Activated naive CD8-positive, alpha-beta T cell treated with anti-CD3 and anti-CD28 coated beads, Interleukin-2, amount 10 ng/mL, durations not matched to agents 7 days and 5 days (primary cell): ENCODE results near the gene ZNF770. TPM values are rescaled to one million over a fixed set of nuclear protein-coding genes. Genes with fewer than 3 reads are reported as not detected.

Source experiments
- ATAC-seq: fragments of 150-1000 bp; cut with Tn5 transposase; one replicate; pipeline ENCODE4 v1.10.0; 2021; ENCODE audit warnings: low read depth, moderate library complexity
- POLR2A ChIA-PET: fragments of 350-600 bp; sonication (Branson Sonifier 250); formaldehyde crosslinking; loops from one replicate; lab custom pipeline; 2021; ENCODE audit warnings: antibody characterized with exemption; lab: Charles Lee
- DNase-seq: peaks from one replicate; pipeline ENCODE4 v3.0.0; 2021
- H3K27ac Mint-ChIP-seq: one replicate; pipeline ENCODE4 v1.8.0; 2022; ENCODE audit warnings: mild to moderate bottlenecking, mixed read lengths
- H3K27me3 Mint-ChIP-seq: one replicate; pipeline ENCODE4 v1.8.0; 2022; ENCODE audit warnings: mild to moderate bottlenecking, moderate library complexity, mixed read lengths
- H3K36me3 Mint-ChIP-seq: one replicate; pipeline ENCODE4 v1.8.0; 2021; ENCODE audit warnings: mild to moderate bottlenecking, mixed read lengths
- H3K4me1 Mint-ChIP-seq: one replicate; pipeline ENCODE4 v1.8.0; 2021; ENCODE audit warnings: mixed read lengths
- H3K4me3 Mint-ChIP-seq: one replicate; pipeline ENCODE4 v1.8.0; 2022; ENCODE audit warnings: mild to moderate bottlenecking, moderate library complexity, mixed read lengths
- H3K9me3 Mint-ChIP-seq: one replicate; pipeline ENCODE4 v1.8.0; 2021; ENCODE audit warnings: mixed read lengths
- total RNA-seq, 2 experiments: library from RNA; stranded (reverse); gene quantifications; one replicate each; pipeline ENCODE4 v1.2.3, GENCODE V29; 2021

The ZNF770 gene, protein sequence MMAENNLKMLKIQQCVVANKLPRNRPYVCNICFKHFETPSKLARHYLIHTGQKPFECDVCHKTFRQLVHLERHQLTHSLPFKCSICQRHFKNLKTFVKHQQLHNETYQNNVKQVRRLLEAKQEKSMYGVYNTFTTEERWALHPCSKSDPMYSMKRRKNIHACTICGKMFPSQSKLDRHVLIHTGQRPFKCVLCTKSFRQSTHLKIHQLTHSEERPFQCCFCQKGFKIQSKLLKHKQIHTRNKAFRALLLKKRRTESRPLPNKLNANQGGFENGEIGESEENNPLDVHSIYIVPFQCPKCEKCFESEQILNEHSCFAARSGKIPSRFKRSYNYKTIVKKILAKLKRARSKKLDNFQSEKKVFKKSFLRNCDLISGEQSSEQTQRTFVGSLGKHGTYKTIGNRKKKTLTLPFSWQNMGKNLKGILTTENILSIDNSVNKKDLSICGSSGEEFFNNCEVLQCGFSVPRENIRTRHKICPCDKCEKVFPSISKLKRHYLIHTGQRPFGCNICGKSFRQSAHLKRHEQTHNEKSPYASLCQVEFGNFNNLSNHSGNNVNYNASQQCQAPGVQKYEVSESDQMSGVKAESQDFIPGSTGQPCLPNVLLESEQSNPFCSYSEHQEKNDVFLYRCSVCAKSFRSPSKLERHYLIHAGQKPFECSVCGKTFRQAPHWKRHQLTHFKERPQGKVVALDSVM
- total RNA-seq = 10 to 100 TPM; 43.3 to 50.2 TPM

DNA sequence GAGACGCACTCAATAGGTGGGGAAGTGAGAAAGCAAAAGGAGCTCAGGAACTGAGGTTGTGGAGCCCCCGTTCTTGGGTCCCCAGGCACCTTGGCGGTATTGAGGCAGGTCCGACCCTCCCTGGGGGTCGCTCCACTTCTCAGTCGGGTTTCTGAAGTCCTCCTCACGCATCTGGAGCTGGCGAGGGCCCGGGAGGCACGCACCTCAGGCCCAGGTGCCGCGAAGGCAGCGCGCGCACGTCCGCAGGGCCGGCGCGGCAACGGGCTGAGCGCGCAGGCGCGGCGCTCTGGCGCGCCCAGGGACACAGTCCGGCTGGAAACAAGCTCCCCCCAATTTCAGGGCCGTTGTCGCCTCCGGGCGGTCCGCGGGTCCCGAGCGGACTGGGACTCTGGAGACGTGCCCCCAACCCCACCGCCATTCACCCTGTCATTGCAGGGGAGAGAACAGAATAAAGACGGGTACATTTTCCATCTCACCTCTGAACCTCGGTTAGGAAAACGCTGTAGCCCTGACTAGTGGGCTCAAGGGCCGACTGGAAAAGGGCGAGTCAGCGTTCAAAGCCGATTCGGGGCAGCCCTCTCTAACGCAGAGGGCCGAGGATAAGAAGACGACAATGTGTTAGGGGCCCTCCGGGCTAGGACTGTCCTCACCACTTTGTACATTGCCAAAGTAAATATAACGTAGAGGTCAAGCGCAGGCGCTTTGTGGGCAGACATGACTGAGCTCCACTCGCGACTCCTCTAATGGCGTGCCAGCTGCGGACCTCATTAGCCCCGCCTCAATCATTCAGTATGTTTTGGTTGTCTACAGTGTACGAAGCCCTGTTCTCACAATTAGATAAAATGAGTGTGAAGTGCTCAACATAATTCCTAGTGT is at the start of gene ZNF770:
TSS of gene ZNF770 (minus strand) at position 261 of the 876 bp plus-strand sequence. CDS start 4,853 bp downstream, outside the sequence.
- H3K9me3 Mint-ChIP-seq = no peaks in the 10 kb centered on the region
- peak; percentile 92 for DNase-seq
- H3K27me3 Mint-ChIP-seq = no peaks in the 10 kb centered on the region
- peak within 1 kb of the TSS; percentile 95 for H3K27ac Mint-ChIP-seq
- H3K4me1 Mint-ChIP-seq = peaks cover 25% of the 10 kb centered on the region
- peak within 1 kb of the TSS; percentile 94 for H3K4me3 Mint-ChIP-seq
- POLR2A ChIA-PET = interaction anchor here (0.7 to 3.3 kb wide), 11 partner anchors 12 to 886 kb away, joined by 3 to 85 read pairs (median 5); partner anchors contain the start of genes AQR, DPH6, EMC7 and KATNBL1
- peak; percentile 89 for ATAC-seq
- peaks cover 11% of the 10 kb centered on the region for H3K36me3 Mint-ChIP-seq

DNA sequence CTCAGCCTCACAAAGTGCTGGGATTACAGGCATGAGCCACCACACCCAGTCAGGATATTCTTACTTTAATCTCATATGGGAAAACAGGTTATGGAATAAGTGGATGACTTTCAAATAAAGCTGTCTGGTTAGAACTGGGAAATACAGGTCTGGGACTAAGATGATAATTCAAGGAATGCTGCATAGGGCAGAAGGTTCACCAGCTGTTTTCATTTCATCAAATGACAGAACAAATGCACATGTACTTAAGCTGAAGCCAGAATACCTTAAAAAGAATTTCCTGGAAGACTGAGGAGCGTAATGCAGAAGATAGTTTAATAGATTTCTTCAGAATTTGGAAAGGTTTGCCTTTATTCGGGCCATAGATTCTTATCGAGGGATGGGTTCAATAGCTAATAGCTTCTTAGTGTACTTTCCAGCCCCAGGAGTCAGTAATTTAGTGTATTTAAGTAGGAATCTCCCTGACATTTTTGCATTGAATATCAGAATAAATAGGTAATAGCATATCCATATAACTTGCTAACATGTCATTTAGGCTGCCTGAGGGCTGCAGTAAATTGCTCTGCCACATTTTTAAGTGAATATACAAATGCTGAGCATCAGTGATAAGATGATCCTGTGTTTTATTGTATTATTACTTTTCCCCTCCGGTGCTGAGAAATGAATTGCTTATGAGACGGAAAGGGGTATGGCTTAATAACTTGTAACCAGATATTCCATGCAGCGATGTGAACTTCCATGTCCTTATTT is 40.3 kb upstream of the ZNF770 start:
- Mint-ChIP-seq H3K27ac (no peak overlapping the region), H3K36me3 (no peaks in the 10 kb centered on the region), H3K27me3 (peaks cover 6% of the 10 kb centered on the region), H3K4me1 (no peaks in the 10 kb centered on the region), H3K9me3 (no peaks in the 10 kb centered on the region), H3K4me3 (no peak overlapping the region)
- POLR2A ChIA-PET = no interaction called here
- ATAC-seq = no peak
- DNase-seq = no peak

DNA sequence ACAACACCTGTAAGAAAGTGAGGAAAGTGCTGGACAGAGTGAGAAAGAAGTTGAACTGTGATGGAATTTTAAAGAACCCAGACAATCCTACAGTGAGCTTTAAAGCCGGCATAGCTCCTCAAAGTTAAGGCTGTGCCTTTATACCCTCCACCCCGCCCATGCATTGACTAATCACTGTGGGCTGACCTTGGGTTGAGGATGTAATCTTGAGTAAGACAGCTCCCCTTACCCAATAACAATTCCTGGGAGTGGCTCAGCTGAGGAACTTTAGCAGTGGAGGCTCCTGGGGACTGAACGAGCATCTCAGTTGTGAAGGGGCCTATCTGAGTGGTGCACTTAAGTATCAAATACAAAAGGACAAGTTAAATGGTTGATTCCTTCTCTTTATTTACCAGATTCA is 35.7 kb upstream of the ZNF770 start:
- ATAC-seq (no peak), DNase-seq (no peak)
- H3K4me3 Mint-ChIP-seq = no peak overlapping the region
- POLR2A ChIA-PET = no interaction called here
- no peak overlapping the region for H3K27ac Mint-ChIP-seq
- H3K9me3 Mint-ChIP-seq = no peaks in the 10 kb centered on the region
- H3K4me1 Mint-ChIP-seq = peaks cover 3% of the 10 kb centered on the region
- no peaks in the 10 kb centered on the region for H3K36me3 Mint-ChIP-seq
- peaks cover 1% of the 10 kb centered on the region for H3K27me3 Mint-ChIP-seq

DNA sequence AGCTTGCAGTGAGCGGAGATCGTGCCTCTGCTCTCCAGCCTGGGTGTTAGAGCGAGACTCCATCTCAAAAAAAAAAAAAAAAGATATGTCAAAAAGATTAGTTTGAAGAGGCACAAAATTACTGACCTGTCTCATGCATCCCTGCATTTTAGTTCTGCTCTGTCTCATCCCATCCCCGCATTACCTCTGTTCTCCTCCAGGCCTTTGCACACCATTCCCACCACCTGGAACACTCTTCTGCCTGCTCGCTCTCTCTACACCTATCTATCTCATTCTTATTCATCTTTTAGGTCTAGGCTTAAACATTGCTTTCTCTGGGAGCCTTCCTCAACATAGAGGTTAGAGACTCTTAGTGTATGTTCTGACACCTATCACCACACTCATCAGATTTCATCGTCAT is 32.9 kb upstream of the ZNF770 start:
- Mint-ChIP-seq H3K36me3 (no peaks in the 10 kb centered on the region), H3K9me3 (no peaks in the 10 kb centered on the region), H3K4me1 (peaks cover 3% of the 10 kb centered on the region), H3K4me3 (no peak overlapping the region), H3K27ac (no peak overlapping the region), H3K27me3 (no peaks in the 10 kb centered on the region)
- ATAC-seq = no peak
- POLR2A ChIA-PET = no interaction called here
- no peak for DNase-seq

DNA sequence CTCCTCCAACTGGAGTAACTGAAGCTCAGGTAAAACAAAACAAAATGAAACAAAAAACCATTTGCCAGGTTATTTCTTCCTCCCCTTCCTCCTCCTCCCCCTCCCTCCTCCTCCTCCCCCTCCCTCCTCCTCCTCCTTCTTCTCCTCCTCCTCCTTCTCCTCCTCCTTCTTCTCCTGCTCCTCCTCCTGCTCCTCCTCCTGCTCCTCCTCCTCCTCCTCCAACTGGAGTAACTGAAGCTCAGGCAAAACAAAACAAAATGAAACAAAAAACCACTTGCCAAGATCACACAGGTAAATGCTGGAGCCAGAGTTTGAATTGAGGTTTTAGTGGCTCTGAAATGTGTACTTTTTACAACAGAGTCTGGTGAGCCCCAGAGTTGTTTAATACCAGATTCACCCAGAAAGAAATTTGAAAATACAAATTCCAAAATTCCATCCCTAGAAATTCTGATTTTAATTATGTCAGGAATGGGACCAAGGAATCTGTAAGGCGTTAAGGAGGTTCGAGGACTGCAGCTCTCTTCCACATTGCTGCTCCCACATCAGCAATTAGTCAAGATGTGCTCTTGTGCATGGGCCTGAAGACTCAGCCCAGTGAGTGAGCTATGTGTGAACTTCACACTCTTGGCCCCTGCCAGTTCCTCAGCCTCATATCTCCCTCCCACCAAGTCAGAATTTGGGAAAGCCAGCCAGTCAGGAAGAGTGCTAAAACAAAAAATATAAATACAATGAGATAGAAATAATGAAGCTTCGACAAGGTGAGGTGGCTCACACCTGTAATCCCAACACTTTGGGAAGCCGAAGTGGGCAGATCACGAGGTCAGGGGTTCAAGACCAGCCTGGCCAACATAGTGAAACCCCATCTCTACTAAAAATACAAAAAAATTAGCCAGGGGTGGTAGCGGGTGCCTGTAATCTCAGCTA is 31.6 kb upstream of the ZNF770 start:
- H3K9me3 Mint-ChIP-seq = no peaks in the 10 kb centered on the region
- H3K4me3 Mint-ChIP-seq = peak overlapping the region; percentile 63
- H3K27me3 Mint-ChIP-seq = peaks cover 3% of the 10 kb centered on the region
- ATAC-seq (no peak), DNase-seq (no peak)
- H3K36me3 Mint-ChIP-seq = no peaks in the 10 kb centered on the region
- no peak overlapping the region for H3K27ac Mint-ChIP-seq
- POLR2A ChIA-PET = no interaction called here
- peaks cover 3% of the 10 kb centered on the region for H3K4me1 Mint-ChIP-seq

DNA sequence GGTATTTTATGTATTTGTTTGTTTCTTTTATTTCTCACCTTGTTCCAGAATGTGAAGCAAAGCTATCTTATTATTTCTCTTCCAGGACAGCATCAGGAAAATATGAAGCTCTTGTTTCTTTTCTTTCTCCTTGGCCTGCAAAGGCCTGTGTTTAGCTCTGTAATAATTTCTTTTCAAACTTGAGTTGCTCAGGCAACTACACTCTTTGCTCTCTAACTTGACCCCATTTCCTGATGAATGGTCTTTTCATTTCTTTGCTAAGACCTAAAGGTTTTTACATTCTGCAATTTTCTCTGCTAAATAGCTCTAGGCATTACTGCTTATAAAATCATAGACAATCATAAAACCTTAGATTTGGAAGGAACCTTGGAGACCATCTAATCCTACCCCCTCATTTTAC is 26.2 kb upstream of the ZNF770 start:
- Mint-ChIP-seq H3K27ac (no peak overlapping the region), H3K4me3 (no peak overlapping the region), H3K9me3 (no peaks in the 10 kb centered on the region), H3K27me3 (peaks cover 3% of the 10 kb centered on the region), H3K36me3 (no peaks in the 10 kb centered on the region), H3K4me1 (no peaks in the 10 kb centered on the region)
- DNase-seq = no peak
- no peak for ATAC-seq
- POLR2A ChIA-PET = interaction anchor here (1.1 kb wide), 1 partner anchor 26 kb away, joined by 3 read pairs; the partner anchor contains the start of gene ZNF770

DNA sequence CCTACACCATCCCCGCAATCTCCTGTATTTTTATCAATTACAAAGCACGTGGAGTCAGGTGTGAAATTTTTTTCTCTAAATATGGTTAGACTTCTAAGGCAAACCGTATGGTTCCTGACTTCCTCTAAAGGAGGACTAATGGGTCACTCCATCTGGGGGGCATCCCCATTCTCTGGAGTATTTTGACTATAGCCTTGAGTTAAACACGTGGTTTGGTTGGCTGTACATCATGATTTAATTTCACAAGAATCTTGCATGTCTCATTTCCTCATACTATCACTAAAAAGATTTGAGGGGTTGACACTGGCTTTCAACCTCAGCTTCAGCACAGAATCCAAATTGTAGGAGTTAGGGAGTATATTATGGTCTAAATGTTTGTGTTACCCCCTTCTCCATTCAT is 25.3 kb upstream of the ZNF770 start:
- H3K4me1 Mint-ChIP-seq = no peaks in the 10 kb centered on the region
- H3K27ac Mint-ChIP-seq = no peak overlapping the region
- DNase-seq (no peak), ATAC-seq (no peak)
- H3K4me3 Mint-ChIP-seq = no peak overlapping the region
- no peaks in the 10 kb centered on the region for H3K36me3 Mint-ChIP-seq
- POLR2A ChIA-PET = no interaction called here
- no peaks in the 10 kb centered on the region for H3K9me3 Mint-ChIP-seq
- peaks cover 3% of the 10 kb centered on the region for H3K27me3 Mint-ChIP-seq

DNA sequence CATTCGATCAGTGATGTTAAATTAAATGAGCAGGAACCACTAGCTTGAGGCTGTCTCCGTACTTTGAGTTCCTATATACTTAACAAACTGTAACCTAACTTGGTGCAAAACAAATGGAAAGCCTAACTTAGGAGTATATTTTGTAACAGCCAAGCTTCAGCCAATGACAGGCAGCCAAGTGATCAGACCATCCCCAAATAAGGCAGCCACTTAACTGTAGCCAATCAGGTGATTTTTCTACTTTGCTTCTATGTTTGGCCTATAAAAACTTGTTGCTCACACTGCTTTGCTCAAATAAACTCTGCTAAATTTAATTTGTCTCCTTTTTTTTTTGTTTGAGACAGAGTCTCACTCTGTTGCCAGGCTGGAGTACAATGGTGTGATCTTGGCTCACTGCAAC is 19.3 kb upstream of the ZNF770 start:
- DNase-seq (no peak), ATAC-seq (no peak)
- Mint-ChIP-seq H3K9me3 (no peaks in the 10 kb centered on the region), H3K27me3 (no peaks in the 10 kb centered on the region), H3K4me3 (no peak overlapping the region), H3K27ac (no peak overlapping the region), H3K36me3 (no peaks in the 10 kb centered on the region), H3K4me1 (no peaks in the 10 kb centered on the region)
- POLR2A ChIA-PET = no interaction called here

DNA sequence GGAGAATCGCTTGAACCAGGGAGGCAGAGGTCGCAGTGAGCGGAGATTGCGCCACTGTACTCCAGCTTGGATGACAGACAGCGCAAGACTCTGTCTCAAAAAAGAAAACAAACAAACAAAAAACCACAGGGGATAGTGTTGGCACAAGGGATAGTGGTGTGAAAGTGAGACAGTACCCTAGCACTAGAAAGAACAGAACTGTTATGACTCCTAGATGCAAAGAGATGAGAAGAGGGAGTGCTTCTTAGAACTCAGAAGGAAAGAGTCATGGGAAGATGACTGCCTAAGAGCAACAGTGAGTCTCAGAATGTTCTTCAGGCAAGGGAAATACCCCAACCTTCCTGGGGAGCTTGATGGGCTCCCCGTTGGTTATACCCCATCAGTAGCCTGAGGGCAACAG is 17.8 kb upstream of the ZNF770 start:
- POLR2A ChIA-PET = no interaction called here

DNA sequence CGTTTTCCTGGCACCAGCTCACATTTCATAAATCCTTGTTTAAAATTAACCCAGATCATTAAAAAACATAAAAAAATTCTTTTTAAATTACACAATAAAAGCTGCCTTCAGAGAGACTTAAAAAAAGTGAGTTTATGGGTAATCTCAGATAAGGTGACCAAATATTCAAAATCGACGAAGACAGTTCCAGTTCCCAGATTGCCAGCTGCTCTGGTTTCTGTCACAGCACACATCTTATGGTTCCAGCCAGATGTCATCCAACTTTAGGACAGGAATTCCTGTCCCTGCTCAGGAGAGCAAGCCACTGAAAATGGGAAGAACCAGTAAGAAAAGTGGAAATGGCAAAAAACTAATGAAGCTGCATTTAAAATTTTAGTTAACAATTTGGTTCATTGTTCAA is 15.8 kb upstream of the ZNF770 start:
- DNase-seq = no peak
- no peak for ATAC-seq
- Mint-ChIP-seq H3K27ac (no peak overlapping the region), H3K9me3 (no peaks in the 10 kb centered on the region), H3K27me3 (peaks cover 2% of the 10 kb centered on the region), H3K4me3 (no peak overlapping the region), H3K36me3 (no peaks in the 10 kb centered on the region), H3K4me1 (no peaks in the 10 kb centered on the region)
- POLR2A ChIA-PET = no interaction called here

More for the DNA sequence above, 17.8 kb upstream of the ZNF770 start:
- DNase-seq (no peak), ATAC-seq (no peak)
- Mint-ChIP-seq H3K9me3 (no peaks in the 10 kb centered on the region), H3K27me3 (peaks cover 2% of the 10 kb centered on the region), H3K4me1 (no peaks in the 10 kb centered on the region), H3K27ac (no peak overlapping the region), H3K36me3 (no peaks in the 10 kb centered on the region), H3K4me3 (no peak overlapping the region)

DNA sequence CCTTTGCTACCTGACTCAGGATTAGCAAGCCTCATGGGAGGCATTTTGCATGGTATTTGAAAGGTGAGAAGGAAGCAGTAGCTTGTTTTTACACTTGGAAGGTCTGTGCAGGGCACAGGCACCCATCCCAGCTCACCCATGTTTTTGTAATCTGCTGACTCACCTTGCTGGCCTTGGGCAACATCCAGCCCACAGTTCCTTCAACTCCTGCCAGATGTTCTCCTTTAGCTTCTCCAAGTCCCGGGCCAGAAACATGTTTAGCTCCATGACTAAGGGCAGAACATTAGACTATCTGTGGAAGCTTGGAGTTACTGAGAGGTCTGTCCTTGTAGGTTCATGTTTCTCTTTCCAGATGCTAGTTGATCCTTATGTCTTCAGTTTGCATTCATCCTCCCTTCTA is 12.4 kb upstream of the ZNF770 start:
- H3K4me3 Mint-ChIP-seq = no peak overlapping the region
- no peak for ATAC-seq

DNA sequence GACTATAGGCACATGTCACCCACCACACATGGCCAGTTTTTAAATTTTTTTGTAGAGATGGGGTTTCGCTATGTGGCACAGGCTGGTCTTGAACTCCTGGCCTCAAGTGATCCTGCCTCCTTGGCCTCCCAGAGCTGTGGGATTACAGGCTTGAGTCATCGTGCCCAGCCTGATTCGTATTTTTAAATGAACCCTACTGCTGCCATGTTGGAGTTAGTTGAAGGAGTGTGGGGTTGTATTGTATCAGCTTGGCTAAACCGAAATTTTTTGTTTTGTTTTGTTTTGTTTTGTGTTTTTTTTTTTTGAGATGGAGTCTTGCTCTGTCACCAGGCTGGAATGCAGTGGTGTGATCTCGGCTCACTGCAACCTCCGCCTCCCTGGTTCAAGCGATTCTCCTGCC is 11.8 kb upstream of the ZNF770 start:
- H3K27ac Mint-ChIP-seq = no peak overlapping the region
- no peak for DNase-seq
- H3K9me3 Mint-ChIP-seq = no peaks in the 10 kb centered on the region
- H3K4me1 Mint-ChIP-seq = no peaks in the 10 kb centered on the region
- no peak for ATAC-seq
- peaks cover 2% of the 10 kb centered on the region for H3K27me3 Mint-ChIP-seq
- H3K4me3 Mint-ChIP-seq = no peak overlapping the region
- no peaks in the 10 kb centered on the region for H3K36me3 Mint-ChIP-seq
- POLR2A ChIA-PET = no interaction called here

More for the DNA sequence above, 12.4 kb upstream of the ZNF770 start:
- DNase-seq = no peak
- H3K36me3 Mint-ChIP-seq = no peaks in the 10 kb centered on the region
- H3K27ac Mint-ChIP-seq = no peak overlapping the region
- H3K9me3 Mint-ChIP-seq = no peaks in the 10 kb centered on the region
- no peaks in the 10 kb centered on the region for H3K4me1 Mint-ChIP-seq
- peaks cover 2% of the 10 kb centered on the region for H3K27me3 Mint-ChIP-seq
- POLR2A ChIA-PET = no interaction called here
